HPDE6-E6E7 (cell line): ENCODE data around the gene GAL3ST2.
"Not testable (repeated sequence)": the region's sequence is repeated elsewhere in the genome, so short reads cannot be mapped to it uniquely, and the experiment has no call there.

Experiments
- DNase-seq: peaks from one replicate; pipeline ENCODE4 v3.0.0; 2011; ENCODE audit warnings: missing footprints; ENCODE audit errors: extremely low spot score

The GAL3ST2 gene

DNA sequence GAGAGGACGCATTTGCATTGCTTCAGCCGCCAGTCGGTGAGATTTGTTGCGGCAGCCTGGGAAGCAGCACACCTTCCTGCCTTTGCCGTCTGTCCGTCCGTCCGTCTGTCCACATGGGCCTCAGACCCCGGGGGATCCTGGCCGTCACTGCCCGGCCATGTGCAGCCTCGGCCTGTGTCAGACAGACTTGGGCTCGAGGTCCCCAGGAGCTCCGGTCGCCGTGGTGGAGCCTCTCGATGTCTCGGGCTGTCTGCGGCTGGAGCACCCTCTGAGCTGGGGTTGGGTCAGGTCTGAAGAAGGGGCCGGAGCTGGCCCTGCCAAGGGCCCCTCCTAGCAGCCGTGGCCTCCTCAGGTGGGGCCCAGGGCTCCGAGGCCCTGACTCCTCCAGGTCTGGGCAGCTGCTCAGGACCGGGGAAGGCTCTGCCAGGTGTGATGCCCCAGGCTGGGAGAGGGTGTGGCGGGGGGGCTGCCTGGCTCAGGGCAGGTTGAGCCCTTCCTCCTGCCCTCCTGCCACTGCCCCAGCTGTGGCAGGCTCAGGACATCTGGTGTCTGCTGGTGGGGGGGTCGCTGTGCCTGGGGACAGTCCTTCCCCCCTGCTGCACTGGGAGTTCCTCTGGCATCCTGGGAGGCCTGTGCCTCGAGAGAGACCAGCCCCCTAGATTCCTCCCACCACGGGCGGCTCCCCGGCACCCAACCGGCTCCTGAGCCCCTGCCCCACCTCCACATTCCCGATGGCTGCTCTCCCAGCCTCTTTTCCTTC is 44.2 kb downstream of the GAL3ST2 start:
- no peak for DNase-seq

DNA sequence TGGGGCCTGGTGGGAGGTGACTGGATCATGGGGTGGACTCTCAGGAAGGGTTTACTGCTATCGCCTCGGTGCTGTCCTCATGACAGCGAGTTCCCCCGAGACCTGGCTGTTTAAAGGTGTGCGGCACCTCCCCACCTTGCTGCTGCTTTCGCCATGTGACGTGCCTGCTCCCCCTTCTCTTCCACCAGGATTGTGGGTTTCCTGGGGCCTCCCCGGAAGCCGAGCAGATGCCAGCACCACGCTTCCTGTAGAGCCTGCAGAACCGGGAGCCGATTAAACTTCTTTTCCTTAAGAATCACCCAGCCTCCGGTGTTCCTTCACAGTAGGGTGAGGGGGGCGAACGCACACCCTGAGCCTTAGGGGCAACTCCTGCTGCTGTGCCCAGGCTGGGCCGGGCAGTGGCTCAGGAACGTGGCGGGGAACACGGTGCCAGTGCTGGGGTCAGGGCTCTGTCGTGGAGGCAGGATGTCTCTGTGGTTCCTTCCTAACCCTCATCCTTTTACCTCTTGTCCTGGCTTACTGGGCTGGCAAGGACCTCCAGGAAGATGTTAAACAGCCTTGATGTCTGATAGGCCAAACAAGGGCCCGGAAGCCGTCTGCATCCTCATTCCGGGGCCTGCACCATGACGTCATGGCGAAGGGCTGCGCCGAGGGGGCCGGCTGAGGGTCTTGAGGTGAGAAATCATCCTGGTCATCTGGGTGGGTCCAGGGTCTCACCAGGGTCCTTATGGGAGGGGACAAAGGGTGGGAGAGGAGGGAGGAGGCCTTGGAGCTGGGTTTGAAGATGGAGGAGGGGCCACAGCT is 45.0 kb downstream of the GAL3ST2 start:
- DNase-seq, result no peak

GRCh38 chr2:241822264-241822623 is 45.6 kb downstream of the GAL3ST2 start:
- DNase-seq, result no peak

- DNase-seq, result not testable (repeated sequence)
Observed at GRCh38 chr2:241823531-241824437, 47.2 kb downstream of the GAL3ST2 start.

- DNase-seq, result no peak
Observed at GRCh38 chr2:241827394-241827793, 50.8 kb downstream of the GAL3ST2 start.

DNA sequence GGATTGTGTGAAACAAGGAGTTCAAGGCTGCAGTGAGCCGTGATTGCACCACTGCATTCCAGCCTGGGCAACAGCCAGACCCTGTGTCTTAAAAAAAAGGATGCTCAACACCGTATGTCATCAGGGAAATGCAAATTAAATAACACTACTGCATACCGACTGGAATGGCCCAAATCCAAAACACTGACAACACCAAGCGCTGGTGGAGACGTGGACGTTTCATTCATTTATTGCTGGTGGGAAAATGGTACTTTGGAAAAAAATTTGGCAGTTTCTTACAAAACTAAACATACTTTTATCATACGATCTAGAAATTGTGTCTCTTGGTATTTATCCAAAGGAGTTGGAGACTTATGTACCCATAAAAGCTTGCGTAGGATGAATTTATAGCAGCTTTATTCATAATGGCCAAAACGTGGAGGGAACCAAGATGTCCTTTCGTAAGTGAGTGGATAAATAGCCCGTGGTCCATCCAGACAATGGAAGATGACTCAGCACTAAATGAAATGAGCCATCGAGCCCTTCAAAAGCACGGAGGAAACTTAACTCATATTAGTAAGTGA is 56.6 kb downstream of the GAL3ST2 start:
- no peak for DNase-seq

GRCh38 chr2:241833756-241834526 is 57.3 kb downstream of the GAL3ST2 start:
- not testable (repeated sequence) for DNase-seq

- no peak for DNase-seq
Observed at GRCh38 chr2:241834527-241835210, 58.0 kb downstream of the GAL3ST2 start.

DNA sequence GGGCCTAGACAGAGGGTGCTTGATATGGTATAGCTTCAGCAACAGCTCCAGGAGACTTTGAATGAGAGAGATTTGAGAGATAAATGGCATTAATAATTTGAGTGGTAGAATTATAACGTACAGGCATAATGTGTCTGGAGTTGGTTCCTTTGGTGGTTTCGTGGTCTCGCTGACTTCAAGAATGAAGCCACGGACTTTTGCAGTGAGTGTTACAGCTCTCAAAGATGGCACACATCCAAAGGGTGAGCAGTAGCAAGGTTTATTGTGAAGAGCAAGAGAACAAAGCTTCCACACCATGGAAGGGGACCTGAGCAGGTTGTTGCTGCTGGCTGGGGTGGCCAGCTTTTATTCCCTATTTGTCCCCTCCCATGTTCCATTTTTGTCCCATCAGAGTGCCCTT is 59.0 kb downstream of the GAL3ST2 start:
- no peak for DNase-seq

GRCh38 chr2:241836292-241836691 is 59.7 kb downstream of the GAL3ST2 start:
- no peak for DNase-seq

DNA sequence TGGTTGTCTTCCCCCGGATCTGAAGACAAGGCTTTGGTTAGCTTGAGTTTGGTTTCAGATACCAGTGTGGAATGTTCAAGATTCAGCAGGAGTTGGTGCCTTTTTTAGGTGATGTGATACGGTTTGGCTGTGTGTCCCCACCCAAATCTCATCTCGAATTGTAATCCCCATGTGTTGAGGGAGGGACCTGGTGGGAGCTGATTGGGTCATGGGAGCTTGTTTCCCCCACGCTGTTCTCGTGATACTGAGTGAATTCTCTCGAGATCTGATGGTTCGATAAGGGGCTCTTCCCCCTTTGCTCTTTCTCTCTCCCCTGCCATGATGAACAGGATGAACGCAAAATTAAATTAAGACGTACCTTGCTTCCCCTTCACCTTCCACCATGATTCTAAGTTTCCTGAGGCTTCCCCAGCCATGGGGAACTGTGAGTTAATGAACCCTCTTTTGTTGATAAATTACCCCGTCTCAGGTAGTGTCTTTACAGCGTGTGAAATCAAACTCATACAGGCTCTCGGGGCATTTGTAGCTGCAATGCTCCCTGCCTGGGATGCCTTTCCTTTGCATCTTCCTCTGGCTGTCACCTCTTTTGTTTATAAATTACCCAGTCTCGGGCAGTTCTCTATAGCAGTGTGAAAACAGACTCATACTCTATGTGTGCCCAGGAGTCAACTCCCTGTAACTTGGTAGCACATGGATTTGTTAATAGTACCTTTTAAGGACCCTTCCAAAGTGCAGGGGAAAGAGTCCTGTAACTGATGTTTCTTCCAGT is 60.8 kb downstream of the GAL3ST2 start:
- DNase-seq, result no peak

GRCh38 chr2:241841181-241842066 is 64.8 kb downstream of the GAL3ST2 start:
- no peak for DNase-seq

- DNase-seq, result no peak
Observed at GRCh38 chr2:241842067-241842415, 65.4 kb downstream of the GAL3ST2 start.

DNA sequence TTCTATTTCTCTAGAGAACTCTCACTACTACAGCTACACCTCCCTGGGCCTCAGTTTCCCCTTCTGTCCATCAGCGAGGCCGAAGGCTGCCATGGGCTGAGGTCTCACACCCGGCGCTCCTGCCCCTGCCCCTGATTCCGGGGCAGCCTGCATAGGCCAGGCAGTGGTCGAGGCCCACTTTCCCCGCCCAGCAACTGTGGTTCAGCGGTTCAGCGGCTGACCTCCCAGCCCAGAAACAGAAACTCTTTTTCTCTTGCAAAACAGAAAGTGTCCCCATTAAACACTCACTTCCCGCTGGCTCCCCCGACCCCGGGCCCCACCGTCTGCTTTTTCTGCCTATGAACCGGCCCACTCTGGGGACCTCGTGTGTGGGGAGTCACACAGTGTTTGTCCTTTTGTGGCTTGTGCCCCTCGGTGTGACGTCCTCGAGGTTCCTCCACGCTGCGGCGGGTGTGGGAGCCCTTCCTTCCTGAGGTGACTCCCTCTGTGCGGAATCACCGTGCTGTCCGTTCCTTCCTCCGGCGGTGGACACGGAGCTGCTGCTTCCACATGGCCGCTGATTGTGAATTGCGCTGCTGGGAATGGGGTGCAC is 66.1 kb downstream of the GAL3ST2 start:
- DNase-seq, result no peak

DNA sequence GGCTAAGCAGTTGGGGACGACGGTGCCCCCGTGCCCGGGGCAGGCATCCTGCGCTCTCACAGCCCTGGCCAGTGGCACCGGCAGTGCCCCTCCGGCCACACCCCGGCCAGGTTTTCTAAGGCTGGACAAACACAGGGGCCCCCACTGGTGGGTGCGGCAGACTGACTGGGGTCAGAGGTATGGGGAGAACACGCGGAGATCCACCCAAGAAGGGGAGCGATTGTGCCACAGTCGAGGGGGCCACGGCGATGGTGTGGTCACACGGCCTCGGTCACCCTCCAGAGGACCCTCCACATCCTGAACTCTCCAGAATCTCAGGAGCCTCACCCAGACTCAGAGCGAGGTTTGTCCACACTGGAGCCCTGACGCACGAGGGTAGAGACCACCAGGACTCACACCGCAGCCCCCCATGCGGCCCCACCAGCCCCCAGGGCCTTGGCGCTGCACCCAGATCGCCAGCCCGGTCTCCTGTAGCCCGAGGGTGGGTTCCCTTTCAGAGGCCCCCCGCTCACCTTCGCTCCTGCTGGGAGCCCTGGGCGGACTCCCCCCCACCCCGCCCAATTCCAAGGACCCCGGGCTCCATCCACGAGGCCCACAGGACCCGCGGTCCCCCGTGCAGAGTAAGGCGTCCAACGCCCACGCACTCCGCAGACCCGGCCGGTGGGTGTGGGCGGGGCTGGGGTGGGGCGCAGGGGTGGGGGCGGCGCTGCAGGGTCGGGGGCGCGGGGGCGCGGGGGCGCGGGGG is 66.9 kb downstream of the GAL3ST2 start:
- no peak for DNase-seq

GRCh38 chr2:241844066-241844728 is 67.6 kb downstream of the GAL3ST2 start:
- DNase-seq, result no peak
